Heart left ventricle (tissue), 13 donors: ENCODE results near the gene HOXC10.

Experiments
- CTCF ChIP-seq, 12 donors: fragments of 200-600 bp; sonication (generic) in 4 of 12; IDR thresholded peaks; one replicate each; pipeline versions ENCODE4 v1.5.0 to v1.8.0; 2018 to 2022; ENCODE audit warnings: antibody characterized with exemption in 12 of 12, mild to moderate bottlenecking in 5 of 12
- POLR2A ChIP-seq, 2 donors: fragments of 450-650 bp; IDR thresholded peaks; one replicate each; pipeline ENCODE4 v1.6.1; 2017; ENCODE audit warnings: antibody characterized with exemption in 2 of 2, mild to moderate bottlenecking in 2 of 2, moderate library complexity in 2 of 2
- donor health status: ischemic (EF 13 %, LVEDD 7.1; RV severe dilation, severe dysfunction).
- donor health status: DM: no; HTN: yes; CAD: no.
- donor health status: DM: no; HTN: no; CAD: no.
- donor health status: ischemic (EF 25% LVEDD 6.9; RV normal size, moderate dysfunction).
- donor health status: ischemic (EF 25% LVEDD 5.7; RV mildly dilated, moderate dysfunction).
- donor health status: ischemic (EF 35%, LVEDD 5.7; RV mildly dilated, moderate dysfunction).
- donor health status: nonischemic (EF 11% LVEDD 7.7; RV severe dilation, severe dysfunction).
- donor health status: DM: yes; HTN: yes; CAD: no.
- donor health status: PGD.
- donor health status: ischemic (EF 29% LVEDD 5.4; RV normal size, mild dysfunction).
- donor health status: nonischemic (EF 23%, LVEDD 6.1; RV moderate dilation, normal function).

DNA sequence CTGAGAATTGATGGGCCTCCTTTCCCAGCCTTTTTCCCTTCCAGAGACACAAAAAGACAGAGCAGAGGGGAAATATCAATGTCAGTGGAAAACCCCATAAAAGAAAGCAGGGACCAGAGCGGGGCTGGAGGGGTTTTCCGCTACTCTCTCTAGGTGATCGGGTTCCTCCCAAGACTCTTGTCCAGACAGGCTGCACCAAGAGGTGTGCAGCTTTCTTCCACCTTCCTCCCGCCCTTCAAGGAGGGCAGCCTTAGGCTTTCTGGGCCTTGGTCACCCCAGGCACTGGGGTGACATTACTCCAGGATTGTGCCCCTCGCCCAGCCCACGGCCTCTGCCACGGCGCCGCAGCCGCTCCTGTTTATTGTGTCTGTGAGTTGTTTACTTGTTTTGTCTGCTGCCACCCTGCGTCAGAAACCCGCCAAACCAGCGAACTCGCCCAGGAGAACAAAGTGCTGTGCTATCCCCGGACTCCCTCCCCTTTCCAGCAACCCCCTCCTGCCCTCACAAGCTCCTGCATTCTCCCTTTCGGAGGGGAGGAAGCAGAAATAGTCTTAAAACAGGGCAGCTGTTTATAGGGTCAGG, 36.6 kb downstream of the HOXC10 start:
- TF ChIP-seq CTCF (IDR thresholded peaks at IDR 0.05) = no peak
- TF ChIP-seq POLR2A (IDR thresholded peaks at IDR 0.05) = no peak
